Measurements from ENCODE around the gene CERT1. TPM values are rescaled to one million over a fixed set of nuclear protein-coding genes. Genes with fewer than 3 reads are reported as not detected.

The CERT1 gene
- total and polyA plus RNA-seq, 9 of the 15 experiments (the other 6 are each of a cell fraction or from before 2014, with no cell fraction given) = 3.4 to 24.7 (median 9.8) TPM

DNA sequence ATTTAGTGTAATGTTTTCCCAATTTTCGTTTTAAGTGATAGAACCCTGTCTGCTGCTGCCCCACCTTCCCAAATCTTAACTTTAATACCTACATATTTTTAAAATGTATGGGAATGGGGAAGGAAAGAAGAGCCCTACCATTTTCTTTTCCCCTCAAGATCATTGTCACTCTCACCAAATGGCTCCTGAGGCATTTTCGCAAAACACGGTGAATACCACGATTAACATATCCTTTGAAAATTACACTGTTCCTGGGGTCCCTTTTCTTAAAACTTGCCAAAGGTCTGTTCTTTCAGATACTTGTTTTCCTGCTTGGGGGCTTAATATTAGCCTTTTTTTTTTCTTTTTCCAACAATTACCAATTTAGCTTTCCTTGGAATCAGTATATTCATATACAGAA is 36.1 kb downstream of the CERT1 start:
- BruUV-seq (replicated peaks) = no TSS peak
- Histone ChIP-seq H3K4me3 (no peak overlapping the region), H2AFZ (ENCODE audit: low read depth, low read length) (no peak overlapping the region), H3K27me3 (ENCODE audit: control insufficient read depth in 2 of 2, insufficient read depth in 2 of 2, low read length in 2 of 2) (no peaks in the 10 kb centered on the region), H3K79me2 (ENCODE audit: control insufficient read depth, insufficient read depth, low read length) (peaks cover 16% of the 10 kb centered on the region; the same call in 2 of the 3 replicates), H3K4me1 (replicated peaks in 1 of 2; ENCODE audit: control insufficient read depth in 2 of 2, insufficient read depth in 2 of 2, low read length in 2 of 2) (no peaks in the 10 kb centered on the region), H3K9me3 (replicated peaks; ENCODE audit: control insufficient read depth, insufficient read depth, low read depth, low read length) (no peaks in the 10 kb centered on the region), H3K4me2 (ENCODE audit: insufficient read depth, low read length) (no peak overlapping the region), H3K36me3 (ENCODE audit: control insufficient read depth, insufficient read depth, low read length) (no peaks in the 10 kb centered on the region), H4K20me1 (replicated peaks; ENCODE audit: control insufficient read depth, insufficient read depth, low read length) (no peaks in the 10 kb centered on the region), H3K9ac (ENCODE audit: insufficient read depth in 1 of 2, low read depth in 2 of 2, low read length in 2 of 2) (no peak overlapping the region), H3K27ac (ENCODE audit: extremely low read depth, low read depth, low read length) (no peak overlapping the region), H3K9me1 (ENCODE audit: control insufficient read depth, insufficient read depth, low read length) (no peaks in the 10 kb centered on the region)
- in situ Hi-C loops (cut with MboI) = no loop called here
- ChIA-PET POLR2A (no interaction called here), CTCF (ENCODE audit: low intra/inter-chr PET ratio) (no interaction called here)
- no peak for DNase-seq (ENCODE audit: extremely low read depth in 1 of 4, low spot score in 3 of 4)
- no peak for FAIRE-seq
- intact Hi-C loops (cut with micrococcal nuclease) = no loop called here
- ATAC-seq = no peak
- WGBS (ENCODE audit: insufficient coverage, low coverage, missing lambda C conversion rate) = 56% methylated on average over 4 of the region's 4 CpGs
- no peak for TF ChIP-seq MIER1 (IDR thresholded peaks at IDR 0.05; ENCODE audit: low read depth)
- TF ChIP-seq HDAC1 (IDR thresholded peaks at IDR 0.05) = no peak
- no peak for TF ChIP-seq HMGN3 (IDR thresholded peaks at IDR 0.05; ENCODE audit: borderline replicate concordance, extremely low read depth, insufficient read length, low read depth, low read length)
- TF ChIP-seq CREBBP (IDR thresholded peaks at IDR 0.05; ENCODE audit: low read depth, low read length) = no peak
- no peak for TF ChIP-seq POU5F1 (IDR thresholded peaks at IDR 0.05; ENCODE audit: borderline replicate concordance, low read depth, low read length, partially characterized antibody)

DNA sequence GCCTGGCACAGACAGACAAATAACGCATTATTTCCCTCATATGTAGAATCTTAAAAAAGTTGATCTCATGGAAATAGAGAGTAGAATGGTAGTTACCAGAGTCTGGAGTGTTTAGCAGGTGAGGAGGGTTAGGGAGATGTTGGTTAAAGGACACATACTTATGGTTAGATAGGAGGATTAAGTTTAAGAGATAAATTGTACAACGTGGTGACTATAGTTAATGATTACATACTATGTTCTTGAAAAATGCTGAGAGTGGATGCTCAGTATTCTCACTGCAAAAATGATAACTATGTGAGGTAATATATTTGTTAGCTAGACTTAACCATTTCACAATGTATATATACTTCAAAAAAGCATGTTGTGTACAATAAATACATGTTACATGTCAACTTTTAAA is 38.0 kb downstream of the CERT1 start:
- no peaks in the 10 kb centered on the region for H4K20me1 ChIP-seq (replicated peaks; ENCODE audit: control insufficient read depth, insufficient read depth, low read length)
- peaks cover 4% of the 10 kb centered on the region; the same call in 1 of the 2 replicates for H3K9me3 ChIP-seq (replicated peaks; ENCODE audit: control insufficient read depth, insufficient read depth, low read depth, low read length)
- no peak overlapping the region for H3K4me2 ChIP-seq (ENCODE audit: insufficient read depth, low read length)
- no peak for FAIRE-seq
- peaks cover 30% of the 10 kb centered on the region for H3K79me2 ChIP-seq (ENCODE audit: control insufficient read depth, insufficient read depth, low read length)
- H3K4me3 ChIP-seq = no peak overlapping the region
- H3K9ac ChIP-seq (ENCODE audit: insufficient read depth in 1 of 2, low read depth in 2 of 2, low read length in 2 of 2) = no peak overlapping the region
- BruUV-seq (replicated peaks) = no TSS peak
- ChIA-PET CTCF (ENCODE audit: low intra/inter-chr PET ratio) (no interaction called here), POLR2A (no interaction called here)
- H3K36me3 ChIP-seq (ENCODE audit: control insufficient read depth, insufficient read depth, low read length) = no peaks in the 10 kb centered on the region
- DNase-seq (ENCODE audit: extremely low read depth in 1 of 4, low spot score in 3 of 4) = no peak
- ATAC-seq = no peak
- intact Hi-C loops (cut with micrococcal nuclease) (no loop called here), in situ Hi-C loops (cut with MboI) (no loop called here)
- 52% methylated on average over 2 of the region's 2 CpGs for WGBS (ENCODE audit: insufficient coverage, low coverage, missing lambda C conversion rate)
- no peak overlapping the region for H2AFZ ChIP-seq (ENCODE audit: low read depth, low read length)
- no peaks in the 10 kb centered on the region for H3K4me1 ChIP-seq (replicated peaks in 1 of 2; ENCODE audit: control insufficient read depth in 2 of 2, insufficient read depth in 2 of 2, low read length in 2 of 2)
- no peak overlapping the region for H3K27ac ChIP-seq (ENCODE audit: extremely low read depth, low read depth, low read length)
- no peaks in the 10 kb centered on the region for H3K9me1 ChIP-seq (ENCODE audit: control insufficient read depth, insufficient read depth, low read length)
- H3K27me3 ChIP-seq (ENCODE audit: control insufficient read depth in 2 of 2, insufficient read depth in 2 of 2, low read length in 2 of 2) = no peaks in the 10 kb centered on the region
- TF ChIP-seq, protein P1, sequence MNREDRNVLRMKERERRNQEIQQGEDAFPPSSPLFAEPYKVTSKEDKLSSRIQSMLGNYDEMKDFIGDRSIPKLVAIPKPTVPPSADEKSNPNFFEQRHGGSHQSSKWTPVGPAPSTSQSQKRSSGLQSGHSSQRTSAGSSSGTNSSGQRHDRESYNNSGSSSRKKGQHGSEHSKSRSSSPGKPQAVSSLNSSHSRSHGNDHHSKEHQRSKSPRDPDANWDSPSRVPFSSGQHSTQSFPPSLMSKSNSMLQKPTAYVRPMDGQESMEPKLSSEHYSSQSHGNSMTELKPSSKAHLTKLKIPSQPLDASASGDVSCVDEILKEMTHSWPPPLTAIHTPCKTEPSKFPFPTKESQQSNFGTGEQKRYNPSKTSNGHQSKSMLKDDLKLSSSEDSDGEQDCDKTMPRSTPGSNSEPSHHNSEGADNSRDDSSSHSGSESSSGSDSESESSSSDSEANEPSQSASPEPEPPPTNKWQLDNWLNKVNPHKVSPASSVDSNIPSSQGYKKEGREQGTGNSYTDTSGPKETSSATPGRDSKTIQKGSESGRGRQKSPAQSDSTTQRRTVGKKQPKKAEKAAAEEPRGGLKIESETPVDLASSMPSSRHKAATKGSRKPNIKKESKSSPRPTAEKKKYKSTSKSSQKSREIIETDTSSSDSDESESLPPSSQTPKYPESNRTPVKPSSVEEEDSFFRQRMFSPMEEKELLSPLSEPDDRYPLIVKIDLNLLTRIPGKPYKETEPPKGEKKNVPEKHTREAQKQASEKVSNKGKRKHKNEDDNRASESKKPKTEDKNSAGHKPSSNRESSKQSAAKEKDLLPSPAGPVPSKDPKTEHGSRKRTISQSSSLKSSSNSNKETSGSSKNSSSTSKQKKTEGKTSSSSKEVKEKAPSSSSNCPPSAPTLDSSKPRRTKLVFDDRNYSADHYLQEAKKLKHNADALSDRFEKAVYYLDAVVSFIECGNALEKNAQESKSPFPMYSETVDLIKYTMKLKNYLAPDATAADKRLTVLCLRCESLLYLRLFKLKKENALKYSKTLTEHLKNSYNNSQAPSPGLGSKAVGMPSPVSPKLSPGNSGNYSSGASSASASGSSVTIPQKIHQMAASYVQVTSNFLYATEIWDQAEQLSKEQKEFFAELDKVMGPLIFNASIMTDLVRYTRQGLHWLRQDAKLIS (CRISPR knock-in tag; IDR thresholded peaks at IDR 0.05) = no peak
- TF ChIP-seq KDM2B (CRISPR knock-in tag; IDR thresholded peaks at IDR 0.05) (no peak), DACH1 (IDR thresholded peaks at IDR 0.05; ENCODE audit: partially characterized antibody) (no peak)
- TF ChIP-seq, protein P2, sequence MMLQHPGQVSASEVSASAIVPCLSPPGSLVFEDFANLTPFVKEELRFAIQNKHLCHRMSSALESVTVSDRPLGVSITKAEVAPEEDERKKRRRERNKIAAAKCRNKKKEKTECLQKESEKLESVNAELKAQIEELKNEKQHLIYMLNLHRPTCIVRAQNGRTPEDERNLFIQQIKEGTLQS (IDR thresholded peaks at IDR 0.05) = no peak
- TF ChIP-seq, protein P2 (CRISPR knock-in tag; conservative IDR thresholded peaks at IDR 0.05) = no peak
- TF ChIP-seq, protein P3, sequence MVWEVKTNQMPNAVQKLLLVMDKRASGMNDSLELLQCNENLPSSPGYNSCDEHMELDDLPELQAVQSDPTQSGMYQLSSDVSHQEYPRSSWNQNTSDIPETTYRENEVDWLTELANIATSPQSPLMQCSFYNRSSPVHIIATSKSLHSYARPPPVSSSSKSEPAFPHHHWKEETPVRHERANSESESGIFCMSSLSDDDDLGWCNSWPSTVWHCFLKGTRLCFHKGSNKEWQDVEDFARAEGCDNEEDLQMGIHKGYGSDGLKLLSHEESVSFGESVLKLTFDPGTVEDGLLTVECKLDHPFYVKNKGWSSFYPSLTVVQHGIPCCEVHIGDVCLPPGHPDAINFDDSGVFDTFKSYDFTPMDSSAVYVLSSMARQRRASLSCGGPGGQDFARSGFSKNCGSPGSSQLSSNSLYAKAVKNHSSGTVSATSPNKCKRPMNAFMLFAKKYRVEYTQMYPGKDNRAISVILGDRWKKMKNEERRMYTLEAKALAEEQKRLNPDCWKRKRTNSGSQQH (CRISPR knock-in tag; IDR thresholded peaks at IDR 0.05) = no peak
